Kidney glomerular epithelial cell (primary cell): Measurements from ENCODE around the gene ZNF101.

Experiments
- DNase-seq: peaks from one replicate; lab custom pipeline; 2025; lab: John Stamatoyannopoulos, UW

The ZNF101 gene

GRCh38 chr19:19642506-19643157 lies 26.0 kb upstream of the ZNF101 start:
- DNase-seq, result no peak

- DNase-seq, result peak; percentile 48
Measured at GRCh38 chr19:19643158-19644053, 25.2 kb upstream of the ZNF101 start, which contains the start of gene GMIP. GMIP (minus strand) TSS chr19:19643657; CDS start chr19:19643529, 128 bp downstream.

GRCh38 chr19:19644054-19644388 lies 24.6 kb upstream of the ZNF101 start:
- DNase-seq, result no peak

DNA sequence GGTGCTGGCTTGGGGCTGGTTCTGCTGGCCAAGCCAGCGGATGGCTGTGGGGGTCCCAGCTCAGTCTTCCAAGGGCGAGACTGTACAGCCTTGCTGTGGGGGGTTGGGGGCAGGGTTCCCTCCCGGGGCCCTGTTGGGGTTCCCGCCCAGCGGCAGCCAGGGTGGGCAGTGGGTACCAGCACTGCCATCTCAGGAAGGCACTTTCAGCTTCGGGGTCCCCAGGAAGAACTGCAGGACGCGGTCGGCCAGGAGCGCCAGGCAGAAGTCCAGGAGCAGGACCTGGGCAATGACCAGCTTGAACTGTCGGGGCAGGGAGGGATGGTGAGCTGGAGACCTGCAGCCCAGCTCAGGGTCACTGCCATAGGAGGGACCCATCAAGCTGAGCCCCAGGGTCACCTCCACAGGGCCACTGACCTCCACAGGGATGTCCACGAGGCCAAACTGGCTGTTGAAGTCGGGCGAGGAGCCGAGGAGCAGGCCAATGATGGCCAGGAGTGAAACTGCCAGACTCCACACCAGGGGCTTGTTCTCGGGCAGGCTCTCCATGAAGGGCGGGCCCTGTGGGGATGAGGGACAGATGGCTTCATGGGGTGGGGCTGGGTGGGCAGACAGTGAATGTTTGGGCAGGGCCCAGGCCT lies 23.3 kb upstream of the ZNF101 start:
- no peak for DNase-seq

DNA sequence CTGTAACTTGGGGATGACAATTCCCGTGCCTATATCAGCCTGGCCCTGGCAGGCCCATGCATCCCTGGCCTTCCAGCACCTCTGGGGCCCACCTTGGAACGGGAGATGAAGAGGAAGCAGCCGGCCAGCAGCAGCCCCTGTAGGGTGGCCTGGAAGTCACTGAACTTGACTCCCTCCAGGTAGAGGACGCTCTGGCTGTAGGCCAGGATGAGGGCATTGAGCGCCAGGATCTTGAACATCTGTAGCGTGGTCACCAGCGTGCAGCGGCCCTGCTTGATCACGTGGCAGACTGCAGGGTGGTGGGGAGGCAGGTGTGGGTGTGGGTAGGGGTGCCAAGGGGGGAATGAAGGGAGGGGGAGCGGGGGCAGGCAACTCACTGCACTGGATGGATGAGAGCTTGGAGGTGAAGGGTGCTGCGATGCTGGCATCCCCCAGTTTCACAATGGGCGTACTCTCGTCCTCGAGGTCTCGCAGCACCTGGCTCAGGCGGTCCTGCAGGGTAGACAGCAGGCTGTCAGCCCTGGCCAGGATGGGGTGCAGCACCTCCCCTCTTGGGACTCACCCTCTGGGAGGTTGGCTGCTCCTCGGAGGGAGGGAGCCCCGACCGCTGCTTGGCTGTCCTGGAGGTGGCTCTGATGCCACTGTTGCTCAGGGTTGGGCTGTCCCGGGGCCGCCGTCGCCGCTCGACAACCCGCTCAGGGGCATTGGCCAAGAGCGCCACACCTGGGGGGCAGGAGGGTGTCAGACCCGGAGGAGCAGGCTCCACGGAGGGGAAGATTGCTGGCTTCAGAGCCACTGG lies 21.4 kb upstream of the ZNF101 start:
- no peak for DNase-seq

DNA sequence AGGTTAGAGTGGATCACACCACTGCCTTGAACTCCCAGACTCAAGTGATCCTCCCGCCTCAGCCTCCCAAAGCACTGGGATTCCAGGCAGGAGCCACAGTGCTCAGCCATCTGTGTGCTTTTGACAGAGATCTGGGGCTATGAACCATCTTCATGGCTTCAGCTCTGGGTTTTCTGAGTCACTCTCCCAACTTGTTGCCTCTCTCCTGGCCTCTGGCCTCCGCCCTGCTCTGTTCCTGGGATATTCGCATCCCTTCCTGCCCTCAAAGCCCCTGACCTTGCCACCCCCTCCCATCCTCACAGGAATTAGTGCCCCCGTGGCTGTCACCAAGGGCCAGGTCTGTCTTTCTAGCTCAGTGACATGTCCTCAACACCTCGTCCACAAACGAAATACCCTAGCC lies 19.5 kb upstream of the ZNF101 start:
- DNase-seq, result no peak

- no peak for DNase-seq
Measured at GRCh38 chr19:19649580-19649995, 19.1 kb upstream of the ZNF101 start.

DNA sequence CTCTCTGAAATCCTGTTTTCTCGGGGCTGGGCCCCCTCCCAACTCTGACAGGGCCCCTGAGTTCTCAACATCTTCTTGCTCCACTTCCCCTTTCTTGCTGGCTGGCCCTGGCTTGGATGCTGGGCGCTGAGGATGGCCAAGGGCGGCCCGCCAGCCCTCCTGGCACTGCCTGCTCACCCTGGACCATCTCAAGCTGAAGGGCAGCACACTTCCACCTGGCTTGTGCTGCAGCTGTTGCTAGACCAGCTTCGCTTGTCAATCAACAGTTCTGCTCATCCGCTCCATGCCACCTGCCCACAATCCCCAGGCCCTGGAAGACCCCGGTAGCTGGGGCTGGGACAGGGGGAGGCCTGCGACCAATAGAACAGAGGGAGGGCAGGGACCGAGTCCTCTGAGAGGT lies 18.3 kb upstream of the ZNF101 start:
- DNase-seq, result no peak

DNA sequence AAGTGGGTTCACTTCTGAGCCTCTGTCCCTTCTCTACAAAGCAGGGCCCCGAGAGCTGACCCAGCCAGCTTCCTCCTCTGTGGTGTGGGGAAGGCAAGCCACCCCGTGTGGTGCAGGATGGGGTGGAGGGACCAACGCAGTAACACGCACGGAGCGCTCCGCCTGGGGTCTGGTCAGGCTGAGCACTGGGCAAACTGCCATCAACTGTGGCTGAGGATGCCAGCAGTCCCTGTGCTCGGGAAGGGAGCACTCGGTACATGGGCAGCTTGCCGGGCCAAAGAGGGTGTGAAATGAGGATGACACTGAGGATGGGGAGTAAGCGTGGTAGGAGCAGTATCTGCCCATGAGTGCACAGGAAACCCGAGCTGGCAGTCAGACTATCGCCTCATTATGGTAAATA lies 17.6 kb upstream of the ZNF101 start:
- no peak for DNase-seq

- no peak for DNase-seq
Measured at GRCh38 chr19:19652482-19653295, 15.9 kb upstream of the ZNF101 start.

GRCh38 chr19:19653597-19654147 lies 15.0 kb upstream of the ZNF101 start:
- no peak for DNase-seq

DNA sequence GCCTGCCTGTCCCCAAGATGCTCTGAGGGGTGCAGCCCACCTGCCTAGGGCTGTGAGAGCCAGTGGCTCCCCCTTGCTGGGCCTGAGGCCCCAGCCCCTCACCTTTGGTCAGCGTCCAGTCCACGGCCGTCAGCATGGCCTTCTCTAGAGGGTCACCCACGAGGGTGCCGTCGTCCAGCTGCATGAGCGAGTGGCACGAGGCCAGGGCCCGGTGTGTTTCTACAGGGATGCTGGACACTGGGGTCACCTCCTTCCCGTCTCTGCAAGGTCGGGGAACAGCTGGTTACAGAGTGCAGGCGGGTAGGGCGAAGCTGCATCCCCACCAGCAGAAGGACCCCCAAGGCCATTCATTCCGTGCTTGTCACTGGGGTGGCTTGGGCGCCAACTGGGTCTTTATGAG lies 14.2 kb upstream of the ZNF101 start:
- no peak for DNase-seq

GRCh38 chr19:19655051-19655594 lies 13.5 kb upstream of the ZNF101 start:
- DNase-seq, result no peak

GRCh38 chr19:19655641-19656343 lies 12.8 kb upstream of the ZNF101 start:
- DNase-seq, result no peak

DNA sequence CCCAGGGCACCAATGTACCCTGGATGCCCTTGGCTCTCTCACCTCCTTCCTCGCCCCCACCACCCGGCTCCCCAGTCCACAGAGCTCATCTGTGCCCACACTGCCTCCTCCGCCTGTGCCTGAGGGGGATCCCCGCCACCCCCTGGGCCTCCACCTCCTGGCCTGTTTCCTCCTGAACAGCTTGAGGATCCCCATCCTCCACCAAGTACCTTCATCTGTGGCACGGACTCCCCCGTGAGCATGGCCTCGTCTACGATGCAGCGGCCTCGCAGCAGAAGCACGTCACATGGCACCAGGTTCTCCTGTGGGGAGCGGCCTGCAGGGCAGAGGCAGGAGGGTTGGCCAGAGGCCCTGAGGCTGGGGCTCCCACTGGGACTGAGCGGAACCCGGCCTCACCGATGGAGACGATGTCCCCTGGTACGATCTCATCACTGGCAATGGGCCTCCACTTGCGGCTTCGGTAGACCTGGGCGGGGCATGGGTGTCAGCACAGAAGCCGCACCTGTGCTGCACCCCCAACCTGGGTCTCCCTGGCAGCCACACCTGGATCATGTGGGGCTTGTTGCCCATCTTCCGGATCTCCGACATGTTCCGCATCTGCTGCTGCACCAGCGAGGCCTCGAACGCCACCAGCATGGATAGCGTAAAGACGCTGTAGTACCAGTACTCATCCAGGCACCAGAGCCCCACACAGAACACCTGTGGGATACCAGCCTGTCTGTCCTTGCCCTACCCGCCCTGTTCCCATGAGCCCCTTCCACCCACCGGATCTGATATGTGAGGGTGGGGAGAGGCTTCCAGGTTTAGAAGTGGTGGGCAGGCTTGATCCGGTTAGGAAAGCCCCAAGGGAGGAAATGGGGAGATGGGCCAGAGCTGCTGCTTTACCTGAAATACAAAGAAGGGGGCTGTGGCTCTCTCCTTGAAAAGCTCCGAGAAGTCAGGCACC lies 11.9 kb upstream of the ZNF101 start:
- no peak for DNase-seq

GRCh38 chr19:19657397-19657783 lies 11.2 kb upstream of the ZNF101 start:
- DNase-seq, result no peak

DNA sequence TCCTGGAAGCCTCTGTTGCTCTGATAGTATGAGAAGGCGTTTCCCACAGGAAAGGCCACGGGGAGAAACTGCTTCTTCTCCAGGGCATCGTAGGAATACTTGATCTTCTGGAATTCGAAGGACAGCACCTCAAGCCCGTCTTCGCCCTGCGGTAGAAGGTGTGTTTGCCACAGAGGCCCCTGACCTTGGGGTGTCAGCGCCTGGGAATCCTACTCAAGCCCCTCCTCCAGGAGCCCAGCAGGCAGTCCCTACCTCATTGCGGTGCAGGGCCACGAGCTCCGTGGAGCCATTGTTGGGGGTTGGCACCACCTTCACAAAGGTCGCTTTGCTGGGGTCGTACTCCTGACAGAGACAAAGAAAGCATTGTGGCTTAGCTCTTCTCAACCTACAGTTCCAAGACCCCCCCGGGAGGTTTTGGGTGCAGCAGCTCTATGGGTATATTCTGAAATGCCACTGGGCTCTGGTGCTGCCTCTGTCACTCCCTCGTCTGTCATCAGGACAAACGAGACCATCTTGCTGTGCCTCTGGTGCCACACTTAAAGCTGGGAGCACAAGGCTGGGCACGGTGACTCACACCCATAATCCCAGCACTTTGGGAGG lies 8.9 kb upstream of the ZNF101 start:
- no peak for DNase-seq

- DNase-seq, result no peak
Measured at GRCh38 chr19:19661141-19661674, 7.4 kb upstream of the ZNF101 start.
